HG03460 (cell line): Measurements from ENCODE around the gene SPRR2B.
"Not testable (repeated sequence)": the region's sequence is repeated elsewhere in the genome, so short reads cannot be mapped to it uniquely, and the experiment has no call there.

Experiments
- ATAC-seq: cut with Tn5 transposase; IDR thresholded peaks from one replicate; pipeline ENCODE4 v1.9.1; 2021; ENCODE audit not compliant: unreplicated experiment

The SPRR2B gene

DNA sequence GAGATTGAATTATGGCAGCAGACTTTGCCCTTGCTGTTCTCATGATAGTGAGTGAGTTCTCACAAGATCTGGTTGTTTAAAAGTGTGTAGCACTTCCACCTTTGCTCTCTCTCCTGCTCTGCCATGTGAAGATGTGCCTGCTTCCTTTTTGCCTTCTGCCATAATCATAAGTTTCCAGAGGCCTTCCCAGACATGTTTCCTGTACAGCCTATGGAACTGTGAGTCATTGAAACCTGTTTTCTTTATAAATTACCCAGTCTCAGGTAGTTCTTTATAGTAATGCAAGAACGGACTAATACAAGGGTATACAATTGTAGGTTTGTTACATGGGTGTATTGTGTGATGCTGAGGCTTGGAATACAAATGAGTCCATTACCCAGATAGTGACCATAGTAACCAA, 36.2 kb downstream of the SPRR2B start:
- ATAC-seq: no peak

- no peak for ATAC-seq
These were observed 38.6 kb downstream of the SPRR2B start for GRCh38 chr1:153032677-153033308.

- ATAC-seq: no peak
These were observed 39.3 kb downstream of the SPRR2B start for GRCh38 chr1:153032073-153032472.

- no peak for ATAC-seq
These were observed 40.5 kb downstream of the SPRR2B start, which contains the start of gene SPRR1B for GRCh38 chr1:153030895-153031294. Gene SPRR1B, plus strand, starts transcription at chr1:153031203. Its CDS starts 1,143 bp downstream, at chr1:153032346.

DNA sequence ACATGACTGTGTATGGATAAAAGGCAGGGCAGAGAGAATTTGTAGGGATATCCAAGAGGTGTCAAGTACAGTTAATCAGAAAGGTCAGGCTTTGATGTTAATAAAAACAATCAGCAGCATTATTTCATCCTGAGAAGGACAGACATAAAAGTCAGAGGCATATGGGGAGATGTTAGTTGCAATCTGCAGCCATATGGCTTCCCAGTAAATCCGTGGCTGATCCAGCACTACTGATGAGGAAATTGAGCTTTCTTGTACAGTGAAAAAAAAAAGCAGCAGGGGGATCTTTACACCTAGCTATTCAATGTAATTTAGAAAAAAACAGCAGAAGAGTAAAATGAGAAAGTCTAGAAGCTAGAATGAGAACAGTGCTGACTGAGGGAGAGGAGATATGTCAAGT, 42.6 kb downstream of the SPRR2B start:
- ATAC-seq: no peak

- ATAC-seq: no peak
These were observed 45.6 kb downstream of the SPRR2B start for GRCh38 chr1:153025797-153026196.

DNA sequence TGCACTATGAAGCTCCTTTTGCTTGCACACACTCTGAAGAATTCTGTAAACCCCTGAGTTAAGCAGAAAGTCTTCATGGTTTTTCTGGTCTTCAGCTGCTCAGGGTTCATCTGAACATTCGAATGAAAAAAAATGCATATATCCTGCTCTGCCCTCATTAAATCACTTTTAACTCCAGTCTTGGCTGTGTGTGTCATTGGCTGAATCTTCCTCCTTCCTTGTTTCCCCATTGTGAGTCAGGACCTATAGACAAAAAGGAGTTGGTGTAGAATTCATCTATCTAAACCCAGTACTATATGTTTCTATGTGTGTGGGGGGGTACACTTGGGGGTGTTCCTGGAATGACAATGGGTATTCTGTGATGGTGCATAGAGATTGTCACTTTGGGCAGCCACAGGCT, 47.0 kb downstream of the SPRR2B start:
- no peak for ATAC-seq

- no peak for ATAC-seq
These were observed 48.3 kb downstream of the SPRR2B start for GRCh38 chr1:153023109-153023508.

DNA sequence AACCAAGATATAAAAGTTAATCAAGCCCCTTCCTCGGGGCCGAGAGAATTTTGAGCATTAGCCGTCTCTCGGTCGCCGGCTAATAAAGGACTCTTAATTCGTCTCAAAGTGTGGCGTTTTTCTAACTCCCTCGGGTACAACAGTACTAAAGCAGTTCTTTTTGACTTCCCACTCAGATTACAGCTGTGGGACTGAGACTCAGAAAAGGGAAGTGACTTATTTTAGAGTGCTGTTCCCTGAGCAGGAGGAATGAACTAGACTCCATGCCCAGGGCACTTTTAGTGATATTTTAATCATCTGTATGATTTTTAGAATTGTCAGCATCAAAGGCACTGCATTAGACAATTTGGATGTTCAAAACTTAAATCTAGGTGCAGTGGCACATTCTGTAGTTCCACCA, 49.1 kb downstream of the SPRR2B start:
- not testable (repeated sequence) for ATAC-seq

DNA sequence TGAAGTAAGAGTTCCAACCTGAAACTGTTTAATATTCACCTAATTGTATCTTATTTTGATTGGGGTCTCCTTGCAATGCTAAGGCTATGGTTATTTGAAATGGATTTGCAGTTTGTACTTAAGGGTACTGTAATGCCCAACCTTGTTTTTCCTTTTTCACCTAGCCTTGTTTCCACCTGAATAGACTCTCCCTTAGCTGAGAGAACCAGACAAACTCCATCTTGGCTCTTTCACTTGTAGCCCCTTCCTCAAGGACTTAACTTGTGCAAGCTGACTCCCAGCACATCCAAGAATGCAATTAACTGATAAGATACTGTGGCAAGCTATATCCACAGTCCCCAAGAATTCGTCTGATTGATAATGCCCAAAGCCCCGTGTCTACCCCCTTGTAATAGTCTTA, 49.6 kb downstream of the SPRR2B start:
- ATAC-seq: not testable (repeated sequence)
